Activated CD8-positive, alpha-beta memory T cell treated with anti-CD3 and anti-CD28 coated beads, Interleukin-2, amount 10 ng/mL, durations not matched to agents 7 days and 5 days (primary cell): ENCODE data around the gene CALN1. TPM values are rescaled to one million over a fixed set of nuclear protein-coding genes. Genes with fewer than 3 reads are reported as not detected.

Experiments used
- ATAC-seq: fragments of 150-1000 bp; cut with Tn5 transposase; one replicate; pipeline ENCODE4 v1.10.0; 2021; ENCODE audit warnings: moderate library complexity
- CTCF ChIA-PET: fragments of 350-600 bp; sonication (Branson Sonifier 250); formaldehyde crosslinking; loops from one replicate; lab custom pipeline; 2021; ENCODE audit warnings: antibody characterized with exemption; lab: Charles Lee
- DNase-seq: peaks from one replicate; pipeline ENCODE4 v3.0.0-alpha.2; 2020
- H3K27ac Mint-ChIP-seq: one replicate; pipeline ENCODE4 v1.8.0; 2021; ENCODE audit warnings: mild to moderate bottlenecking, mixed read lengths
- H3K27me3 Mint-ChIP-seq: one replicate; pipeline ENCODE4 v1.8.0; 2021; ENCODE audit warnings: mixed read lengths
- H3K36me3 Mint-ChIP-seq: one replicate; pipeline ENCODE4 v1.8.0; 2021; ENCODE audit warnings: mild to moderate bottlenecking, mixed read lengths
- H3K4me1 Mint-ChIP-seq: one replicate; pipeline ENCODE4 v1.8.0; 2021; ENCODE audit warnings: mixed read lengths
- H3K4me3 Mint-ChIP-seq: one replicate; pipeline ENCODE4 v1.8.0; 2021; ENCODE audit warnings: mild to moderate bottlenecking, moderate library complexity, mixed read lengths
- H3K9me3 Mint-ChIP-seq: one replicate; pipeline ENCODE4 v1.8.0; 2022; ENCODE audit warnings: low read depth, mixed read lengths
- total RNA-seq, 2 experiments: library from RNA; stranded (reverse); gene quantifications; one replicate each; pipeline ENCODE4 v1.2.3, GENCODE V29; 2021

CALN1 gene
- total RNA-seq, 2 experiments from 2014 or later: not detected

DNA sequence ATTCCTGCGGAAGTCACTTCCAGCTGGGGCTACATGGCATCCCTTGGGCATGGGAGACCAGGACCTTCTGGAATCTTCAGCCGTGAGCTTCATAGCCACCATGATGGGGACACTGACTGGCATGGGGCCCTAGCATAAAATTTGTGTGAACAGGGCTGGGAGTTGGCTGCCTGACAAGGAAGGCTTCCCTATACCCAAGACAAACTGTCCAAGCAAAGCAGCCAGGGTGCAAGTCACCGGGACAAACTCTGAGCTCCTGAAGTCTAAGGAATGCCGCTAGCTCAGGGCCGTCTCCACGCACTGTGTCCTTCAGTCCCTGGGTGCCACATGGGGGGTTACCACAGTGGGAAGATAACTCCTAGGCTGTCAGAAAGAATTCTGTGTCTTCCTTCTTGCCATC is 627.4 kb downstream of the CALN1 start:
- no peak overlapping the region for H3K4me3 Mint-ChIP-seq

DNA sequence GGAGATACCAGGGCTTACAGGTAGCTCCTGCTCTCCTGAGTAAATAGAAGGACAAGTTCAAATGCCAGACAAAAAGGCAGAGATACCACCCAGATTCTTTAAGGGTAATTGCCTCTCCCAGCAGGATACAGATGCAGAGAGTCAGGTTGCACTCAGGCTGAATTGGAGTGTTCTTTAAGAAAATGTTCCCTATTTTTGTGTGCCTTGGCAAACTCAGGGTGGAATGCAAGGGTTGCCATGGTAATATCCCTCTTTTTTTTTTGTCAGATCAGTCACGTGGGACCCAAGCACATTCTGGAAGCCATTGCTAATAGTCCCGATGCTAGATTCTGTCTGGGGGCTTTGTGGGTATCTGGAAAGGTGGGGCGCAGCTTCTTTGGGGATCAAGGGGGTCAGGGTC is 628.0 kb downstream of the CALN1 start:
- DNase-seq (no peak), ATAC-seq (no peak)
- CTCF ChIA-PET: no interaction called here
- H3K27ac Mint-ChIP-seq: no peak overlapping the region
- H3K4me1 Mint-ChIP-seq: no peaks in the 10 kb centered on the region
- H3K27me3 Mint-ChIP-seq: no peaks in the 10 kb centered on the region
- no peaks in the 10 kb centered on the region for H3K36me3 Mint-ChIP-seq
- no peak overlapping the region for H3K4me3 Mint-ChIP-seq
- H3K9me3 Mint-ChIP-seq: peaks cover 20% of the 10 kb centered on the region

More for the DNA sequence above, 627.4 kb downstream of the CALN1 start:
- Mint-ChIP-seq H3K27ac (no peak overlapping the region), H3K4me1 (no peaks in the 10 kb centered on the region), H3K27me3 (no peaks in the 10 kb centered on the region), H3K9me3 (peaks cover 22% of the 10 kb centered on the region), H3K36me3 (no peaks in the 10 kb centered on the region)
- ATAC-seq: no peak
- CTCF ChIA-PET: no interaction called here
- DNase-seq: no peak

DNA sequence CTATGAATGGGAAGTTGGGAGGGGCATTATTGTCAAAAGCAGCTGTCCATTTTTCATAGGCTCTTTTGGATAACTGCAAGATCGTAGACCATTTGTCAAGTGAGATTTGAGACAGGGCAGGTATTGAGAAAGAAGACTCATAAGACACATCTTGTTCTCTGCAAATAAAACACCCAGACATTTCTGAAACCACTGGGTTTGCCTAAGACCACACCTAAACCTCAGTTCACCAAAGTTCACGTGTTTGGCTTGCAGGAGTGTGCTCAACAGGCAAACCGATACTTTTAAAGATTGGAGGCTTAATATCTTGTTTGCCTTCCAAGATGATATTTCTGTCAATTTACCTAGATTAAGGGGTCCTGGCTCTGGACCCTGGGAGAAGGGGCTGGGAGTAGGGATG is 628.4 kb downstream of the CALN1 start:
- ATAC-seq (no peak), DNase-seq (no peak)
- H3K36me3 Mint-ChIP-seq: no peaks in the 10 kb centered on the region
- H3K27me3 Mint-ChIP-seq: no peaks in the 10 kb centered on the region
- H3K27ac Mint-ChIP-seq: no peak overlapping the region
- no peak overlapping the region for H3K4me3 Mint-ChIP-seq
- no peaks in the 10 kb centered on the region for H3K4me1 Mint-ChIP-seq
- H3K9me3 Mint-ChIP-seq: peaks cover 20% of the 10 kb centered on the region
- CTCF ChIA-PET: no interaction called here

DNA sequence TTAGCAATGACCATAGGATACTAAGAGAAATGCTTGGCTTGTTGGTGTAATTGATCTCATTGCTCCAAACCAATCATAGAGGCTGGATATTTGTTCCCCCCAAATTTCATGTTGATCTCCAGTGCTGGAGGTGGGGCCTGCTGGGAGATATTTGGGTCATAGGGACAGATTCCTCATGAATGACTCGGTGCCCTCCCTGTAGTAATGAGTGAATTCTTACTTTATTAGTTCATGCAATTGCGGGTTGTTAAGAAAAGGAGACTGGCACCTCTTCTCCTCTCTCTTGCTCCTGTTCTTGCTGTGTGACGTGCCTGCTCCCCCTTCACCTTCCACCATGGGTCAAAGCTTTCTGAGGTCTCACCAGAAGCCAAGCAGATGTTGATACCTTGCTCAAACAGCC is 630.1 kb downstream of the CALN1 start:
- Mint-ChIP-seq H3K4me3 (no peak overlapping the region), H3K4me1 (no peaks in the 10 kb centered on the region), H3K27ac (no peak overlapping the region), H3K9me3 (peaks cover 15% of the 10 kb centered on the region), H3K36me3 (no peaks in the 10 kb centered on the region), H3K27me3 (no peaks in the 10 kb centered on the region)
- ATAC-seq: no peak
- DNase-seq: no peak
- CTCF ChIA-PET: no interaction called here

DNA sequence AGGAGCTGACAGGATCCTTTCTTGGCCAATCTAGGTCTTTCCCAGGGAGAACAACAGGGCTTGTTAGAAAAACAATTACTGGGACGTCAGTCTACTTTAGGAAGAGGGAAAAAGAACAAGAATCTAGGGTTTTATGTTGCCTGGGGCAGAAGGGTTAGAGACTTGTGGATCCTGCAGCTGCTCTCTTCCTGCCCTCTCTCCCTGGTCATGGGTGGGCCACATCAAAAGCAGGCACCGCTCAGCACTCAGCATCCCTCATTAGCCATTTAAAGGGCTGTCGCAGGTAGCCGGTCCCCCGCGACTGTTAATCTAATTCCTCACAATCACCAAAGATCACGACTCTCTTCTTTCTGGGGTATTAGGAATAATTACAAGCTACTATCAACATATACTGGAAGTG is 631.9 kb downstream of the CALN1 start:
- Mint-ChIP-seq H3K27me3 (no peaks in the 10 kb centered on the region), H3K4me1 (no peaks in the 10 kb centered on the region), H3K27ac (no peak overlapping the region), H3K4me3 (no peak overlapping the region), H3K9me3 (peaks cover 6% of the 10 kb centered on the region), H3K36me3 (no peaks in the 10 kb centered on the region)
- DNase-seq: no peak
- CTCF ChIA-PET: no interaction called here
- no peak for ATAC-seq

DNA sequence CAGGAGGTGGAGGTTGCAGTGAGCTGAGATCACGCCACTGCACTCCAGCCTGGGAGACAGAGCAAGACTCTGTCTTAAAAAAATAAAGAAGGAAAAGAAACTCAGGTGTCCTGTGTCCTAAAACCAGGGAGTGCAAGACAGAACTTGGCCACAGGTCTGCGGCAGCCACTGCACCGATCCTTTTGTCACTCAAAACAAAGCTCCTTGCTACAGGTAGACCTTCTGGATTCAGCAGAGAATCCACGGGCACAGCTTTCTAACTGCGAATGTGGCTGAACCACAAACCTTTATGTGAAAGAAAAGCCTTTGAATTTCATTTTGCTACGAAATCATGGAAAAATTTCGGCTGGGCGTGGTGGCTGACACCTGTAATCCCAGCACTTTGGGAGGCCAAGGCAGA is 634.9 kb downstream of the CALN1 start:
- Mint-ChIP-seq H3K4me3 (no peak overlapping the region), H3K27ac (no peak overlapping the region), H3K27me3 (no peaks in the 10 kb centered on the region), H3K4me1 (no peaks in the 10 kb centered on the region), H3K9me3 (peaks cover 2% of the 10 kb centered on the region), H3K36me3 (no peaks in the 10 kb centered on the region)
- ATAC-seq (no peak), DNase-seq (no peak)
- CTCF ChIA-PET: no interaction called here

DNA sequence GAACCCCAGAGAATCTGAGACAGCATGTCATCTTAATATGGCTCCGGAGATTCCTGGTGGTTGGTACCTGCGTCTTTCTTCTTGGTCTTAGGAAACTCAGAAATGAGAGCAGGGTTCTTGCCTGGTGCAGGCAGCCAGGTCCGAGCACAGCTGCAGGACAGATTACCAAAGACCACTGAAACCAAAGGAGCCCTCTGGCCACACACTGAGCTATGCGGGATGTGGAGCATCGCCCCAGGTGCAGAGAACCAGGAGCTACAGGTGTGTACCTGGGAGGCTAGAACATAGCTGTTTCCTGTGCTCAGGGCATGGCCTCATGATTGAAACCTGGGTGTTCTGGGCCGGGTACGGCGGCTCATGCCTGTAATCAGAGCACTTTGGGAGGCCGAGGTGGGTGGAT is 635.4 kb downstream of the CALN1 start:
- H3K4me3 Mint-ChIP-seq: no peak overlapping the region
- no peak for DNase-seq
- peaks cover 2% of the 10 kb centered on the region for H3K9me3 Mint-ChIP-seq
- CTCF ChIA-PET: no interaction called here
- no peak for ATAC-seq
- no peaks in the 10 kb centered on the region for H3K36me3 Mint-ChIP-seq
- H3K27ac Mint-ChIP-seq: no peak overlapping the region
- H3K27me3 Mint-ChIP-seq: no peaks in the 10 kb centered on the region
- H3K4me1 Mint-ChIP-seq: no peaks in the 10 kb centered on the region

DNA sequence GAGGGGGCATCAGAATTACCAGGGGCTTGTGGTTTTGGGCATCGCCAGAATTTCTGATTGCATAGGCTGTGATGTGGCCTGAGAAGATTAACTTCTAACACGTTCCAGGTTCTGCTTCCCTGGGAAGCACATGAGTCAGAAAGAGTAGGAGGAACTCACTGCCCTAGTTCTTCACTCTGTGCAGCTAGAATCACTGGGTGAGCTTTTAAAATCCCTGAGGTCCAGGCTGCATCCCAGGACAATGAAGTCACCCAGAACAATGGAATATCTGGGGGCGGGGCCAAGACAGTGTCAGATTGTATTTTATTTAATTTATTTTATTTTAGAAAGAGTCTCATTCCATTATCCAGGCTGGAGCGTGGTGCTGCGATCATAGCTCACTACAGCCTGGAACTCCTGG is 636.5 kb downstream of the CALN1 start:
- Mint-ChIP-seq H3K27ac (no peak overlapping the region), H3K27me3 (no peaks in the 10 kb centered on the region), H3K4me1 (no peaks in the 10 kb centered on the region), H3K36me3 (no peaks in the 10 kb centered on the region), H3K9me3 (peaks cover 4% of the 10 kb centered on the region), H3K4me3 (no peak overlapping the region)
- DNase-seq: no peak
- no peak for ATAC-seq
- CTCF ChIA-PET: no interaction called here

DNA sequence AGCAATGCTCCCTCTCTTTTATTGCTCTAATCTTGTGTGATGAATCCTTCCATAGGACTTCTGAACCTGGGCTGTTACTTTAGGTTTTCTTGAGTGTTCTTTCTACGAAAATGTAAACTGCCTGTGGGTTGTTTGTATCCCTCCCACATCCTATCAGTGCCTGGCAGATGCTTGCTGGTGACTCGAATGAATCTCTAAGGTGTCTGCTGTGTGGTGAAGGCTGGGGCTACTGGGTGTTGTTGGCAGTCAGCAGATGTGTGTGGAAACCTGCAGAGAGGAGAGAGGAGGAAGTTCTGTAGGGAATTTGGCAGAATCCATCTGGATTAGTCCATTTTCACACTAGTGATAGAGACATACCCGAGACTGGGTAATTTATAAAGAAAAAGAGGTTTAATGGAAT is 639.4 kb downstream of the CALN1 start:
- Mint-ChIP-seq H3K4me1 (no peaks in the 10 kb centered on the region), H3K4me3 (no peak overlapping the region), H3K27me3 (no peaks in the 10 kb centered on the region), H3K27ac (no peak overlapping the region), H3K9me3 (peaks cover 8% of the 10 kb centered on the region), H3K36me3 (no peaks in the 10 kb centered on the region)
- no peak for DNase-seq
- CTCF ChIA-PET: no interaction called here
- no peak for ATAC-seq

DNA sequence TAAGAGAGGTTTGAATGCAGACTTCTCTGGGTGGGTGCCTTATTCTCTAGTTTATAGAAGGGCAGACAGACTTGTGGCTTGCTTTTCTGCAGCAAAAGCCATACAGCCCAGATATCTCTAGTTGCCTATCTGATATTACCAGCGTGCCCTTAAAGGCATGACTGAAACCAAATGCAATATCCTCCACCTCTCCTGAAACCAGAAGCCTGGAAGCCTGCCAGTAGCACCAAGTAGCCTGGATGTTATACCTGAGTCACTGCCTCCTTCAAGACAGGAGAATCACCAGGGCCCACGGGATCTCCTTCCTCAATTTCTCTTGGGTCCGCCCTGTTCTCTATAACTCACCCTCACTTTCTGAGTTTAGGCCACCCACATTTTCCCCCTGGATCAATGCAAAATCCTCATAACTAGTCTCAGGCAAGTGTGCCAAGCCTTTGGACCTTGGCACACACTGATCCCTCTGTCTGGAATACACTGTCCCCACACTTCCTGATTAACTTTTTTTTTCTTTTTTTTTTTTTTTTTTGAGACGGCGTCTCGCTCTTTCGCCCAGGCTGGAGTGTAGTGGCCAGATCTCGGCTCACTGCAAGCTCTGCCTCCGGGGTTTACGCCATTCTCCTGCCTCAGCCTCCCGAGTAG is 641.8 kb downstream of the CALN1 start:
- DNase-seq (no peak), ATAC-seq (no peak)
- Mint-ChIP-seq H3K4me1 (no peaks in the 10 kb centered on the region), H3K36me3 (no peaks in the 10 kb centered on the region), H3K9me3 (peaks cover 12% of the 10 kb centered on the region), H3K27ac (no peak overlapping the region), H3K4me3 (no peak overlapping the region), H3K27me3 (no peaks in the 10 kb centered on the region)
- CTCF ChIA-PET: no interaction called here

DNA sequence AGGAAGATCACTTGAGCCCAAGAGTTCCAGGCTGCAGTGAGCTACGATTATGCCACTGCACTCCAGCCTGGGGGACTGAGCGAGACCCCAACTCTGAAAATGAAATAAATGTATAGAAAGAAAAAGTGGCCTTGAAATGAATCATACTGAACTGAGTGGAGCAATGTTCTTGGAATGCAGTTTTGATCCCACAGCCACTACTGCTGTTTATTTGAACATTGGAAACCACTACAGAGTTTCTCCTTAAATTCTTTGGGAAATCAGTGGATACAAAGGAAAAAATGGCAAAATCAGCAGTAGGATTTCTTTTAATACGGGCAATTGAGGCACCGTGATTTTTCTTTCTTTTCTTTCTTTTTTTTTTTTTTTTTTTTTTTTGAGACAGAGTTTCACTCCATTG is 642.8 kb downstream of the CALN1 start:
- Mint-ChIP-seq H3K27me3 (no peaks in the 10 kb centered on the region), H3K4me1 (no peaks in the 10 kb centered on the region), H3K36me3 (no peaks in the 10 kb centered on the region), H3K9me3 (peaks cover 12% of the 10 kb centered on the region), H3K4me3 (no peak overlapping the region), H3K27ac (no peak overlapping the region)
- CTCF ChIA-PET: no interaction called here
- DNase-seq (no peak), ATAC-seq (no peak)

DNA sequence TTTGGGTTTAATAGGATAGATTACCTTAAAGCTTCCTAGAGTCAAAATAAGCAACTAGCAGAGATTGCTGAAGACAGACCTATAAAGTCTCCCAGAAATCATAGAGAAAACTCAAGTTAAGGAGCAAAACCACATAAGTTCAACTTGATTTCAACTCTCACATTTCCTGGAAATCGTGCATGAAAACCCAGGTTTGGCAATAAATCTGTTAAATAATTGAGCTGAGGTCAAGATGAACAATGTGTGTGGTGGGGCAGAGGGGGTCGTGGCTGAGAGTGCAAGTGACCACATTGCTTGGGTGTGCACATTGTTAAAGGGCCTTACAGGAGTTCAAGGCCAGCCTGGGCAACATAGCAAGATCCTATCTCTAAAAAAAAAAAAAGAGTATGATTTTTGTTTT is 643.7 kb downstream of the CALN1 start:
- H3K4me3 Mint-ChIP-seq: no peak overlapping the region
- no peaks in the 10 kb centered on the region for H3K27me3 Mint-ChIP-seq
- no peaks in the 10 kb centered on the region for H3K36me3 Mint-ChIP-seq
- ATAC-seq: no peak
- CTCF ChIA-PET: no interaction called here
- no peaks in the 10 kb centered on the region for H3K4me1 Mint-ChIP-seq
- H3K27ac Mint-ChIP-seq: no peak overlapping the region
- no peak for DNase-seq
- peaks cover 10% of the 10 kb centered on the region for H3K9me3 Mint-ChIP-seq

DNA sequence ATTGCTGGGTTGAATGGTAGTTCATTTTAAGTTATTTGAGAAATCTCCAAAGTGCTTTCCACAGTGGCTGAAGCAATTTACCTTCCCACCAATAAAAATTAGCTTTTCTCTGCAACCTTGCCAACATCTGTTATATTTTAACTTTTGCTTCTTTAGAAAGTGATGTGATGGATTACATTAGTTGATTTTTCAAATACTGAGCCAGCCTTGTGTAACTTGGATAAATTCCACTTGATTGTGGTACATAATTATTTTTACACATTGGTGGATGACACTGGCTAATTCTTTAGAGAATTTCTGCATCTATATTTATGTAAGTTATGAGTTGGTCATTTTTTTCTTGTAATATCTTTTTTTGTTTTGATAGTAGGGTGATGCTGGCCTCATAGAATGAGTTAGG is 646.1 kb downstream of the CALN1 start:
- no peak for DNase-seq
- Mint-ChIP-seq H3K9me3 (peaks cover 14% of the 10 kb centered on the region), H3K27me3 (no peaks in the 10 kb centered on the region), H3K36me3 (no peaks in the 10 kb centered on the region), H3K4me3 (no peak overlapping the region), H3K27ac (no peak overlapping the region), H3K4me1 (no peaks in the 10 kb centered on the region)
- ATAC-seq: no peak
- CTCF ChIA-PET: no interaction called here

DNA sequence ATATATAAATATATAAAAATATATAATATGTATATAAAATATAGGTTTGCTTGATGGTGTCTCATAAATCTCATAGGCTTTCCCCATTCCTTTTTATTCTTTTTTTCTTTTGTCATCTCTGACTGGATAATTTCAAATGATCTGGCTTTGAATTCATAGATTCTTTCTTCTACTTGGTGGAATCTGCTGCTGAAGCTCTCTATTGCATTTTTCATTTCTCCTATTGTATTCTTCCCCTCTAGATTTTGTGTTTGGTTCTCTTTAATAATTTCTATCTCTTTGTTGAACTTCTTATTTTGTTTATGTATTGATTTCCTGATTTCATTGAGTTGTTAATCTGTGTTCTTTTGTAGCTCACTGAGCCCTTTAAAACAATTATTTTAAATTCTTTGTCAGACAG is 650.8 kb downstream of the CALN1 start:
- Mint-ChIP-seq H3K27ac (no peak overlapping the region), H3K4me3 (no peak overlapping the region), H3K27me3 (no peaks in the 10 kb centered on the region), H3K9me3 (peaks cover 12% of the 10 kb centered on the region), H3K36me3 (no peaks in the 10 kb centered on the region), H3K4me1 (no peaks in the 10 kb centered on the region)
- DNase-seq (no peak), ATAC-seq (no peak)
- CTCF ChIA-PET: no interaction called here

DNA sequence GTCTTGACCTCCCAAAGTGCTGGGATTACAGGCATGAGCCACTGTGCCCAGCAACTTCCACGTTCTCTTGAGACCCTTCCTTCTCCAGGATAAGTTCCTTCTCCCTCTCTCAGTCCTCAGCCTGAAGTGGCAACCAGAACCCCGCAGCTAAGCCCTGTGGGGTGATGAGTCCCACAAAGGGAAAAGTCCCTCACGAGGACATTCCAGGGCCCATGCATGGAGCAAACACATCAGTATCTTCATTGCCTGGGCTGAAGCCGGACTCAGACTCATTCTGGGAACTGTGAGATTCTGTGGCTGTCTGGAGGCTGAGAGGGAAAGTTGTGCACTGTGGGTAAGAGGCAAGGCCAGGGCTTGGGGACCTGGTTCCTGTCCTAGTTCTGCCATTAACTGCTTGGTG is 657.3 kb downstream of the CALN1 start:
- CTCF ChIA-PET: no interaction called here
- DNase-seq (no peak), ATAC-seq (no peak)
- no peaks in the 10 kb centered on the region for H3K27me3 Mint-ChIP-seq
- H3K27ac Mint-ChIP-seq: no peak overlapping the region
- peaks cover 8% of the 10 kb centered on the region for H3K9me3 Mint-ChIP-seq
- H3K36me3 Mint-ChIP-seq: no peaks in the 10 kb centered on the region
- no peaks in the 10 kb centered on the region for H3K4me1 Mint-ChIP-seq
- no peak overlapping the region for H3K4me3 Mint-ChIP-seq
